HL-60/S4 treated with retinoic acid at 250 ng/mL for 4 days and 3 days (cell line): ENCODE measurements around the gene C20orf202.
"Not testable (repeated sequence)": the region's sequence is repeated elsewhere in the genome, so short reads cannot be mapped to it uniquely, and the experiment has no call there.

ENCODE experiments used
- in situ Hi-C: fragments of 300-500 bp; cut with MboI; formaldehyde crosslinking; loops from 2 replicates; pipeline ENCODE4 v1.7.0; 2022; ENCODE audit warnings: low sequenced_read_pairs

Gene C20orf202

DNA sequence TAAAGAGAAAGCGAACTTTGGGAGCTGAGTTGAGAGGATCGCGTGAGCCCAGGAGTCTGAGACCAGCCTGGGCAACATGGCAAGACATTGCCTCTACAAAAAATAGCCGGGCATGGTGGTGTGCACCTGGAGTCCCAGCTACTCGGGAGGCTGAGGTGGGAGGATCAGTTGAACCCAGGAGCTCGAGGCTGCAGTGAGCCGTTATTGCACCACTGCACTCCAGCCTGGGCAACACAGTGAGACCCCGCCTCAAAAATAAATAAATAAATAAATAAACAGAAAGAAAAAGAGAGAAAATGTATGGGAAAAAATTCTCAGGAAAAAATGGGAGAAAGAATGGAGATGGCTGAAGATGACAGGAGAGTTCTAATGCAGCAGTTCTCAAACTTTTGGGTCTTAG is 2.5 kb downstream of the C20orf202 start:
- in situ Hi-C loops = no loop called here

DNA sequence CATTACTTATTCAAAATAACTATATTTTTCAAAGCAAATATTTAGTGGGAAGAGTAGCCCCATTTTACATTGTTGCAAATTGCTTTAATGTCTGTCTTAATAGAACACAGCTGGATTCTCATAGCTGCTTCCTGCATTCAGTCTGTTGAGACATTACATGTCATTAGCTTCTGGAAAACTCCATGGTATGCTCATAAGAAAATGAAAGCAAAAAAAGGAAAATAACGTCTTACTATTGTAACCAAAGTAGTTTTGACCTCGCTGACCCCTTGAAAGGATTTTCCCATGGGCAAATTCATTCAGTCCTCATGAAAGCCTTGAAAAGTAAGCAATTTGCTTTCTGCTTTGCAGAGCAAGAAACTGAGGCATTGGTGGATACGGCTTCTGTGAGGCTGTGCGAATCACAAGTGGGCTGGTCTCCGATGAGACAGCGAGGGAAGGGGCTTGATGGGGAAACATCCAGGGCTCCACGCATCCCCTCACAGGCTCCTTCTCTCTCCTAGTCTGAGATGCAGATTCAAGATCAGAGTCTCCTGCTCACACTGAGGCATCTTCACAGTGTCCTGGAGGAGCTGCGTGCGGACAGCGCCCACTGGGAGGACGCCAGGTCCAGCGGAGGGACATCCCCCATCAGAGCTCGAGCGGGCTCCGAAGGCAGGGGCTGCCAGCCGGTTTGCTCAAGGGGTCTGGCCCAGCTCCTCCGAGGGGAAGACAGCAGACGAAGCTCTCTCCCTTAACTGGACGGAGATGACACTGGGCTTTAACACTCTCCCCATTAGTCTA is 3.3 kb downstream of the C20orf202 start:
- in situ Hi-C loops = no loop called here

DNA sequence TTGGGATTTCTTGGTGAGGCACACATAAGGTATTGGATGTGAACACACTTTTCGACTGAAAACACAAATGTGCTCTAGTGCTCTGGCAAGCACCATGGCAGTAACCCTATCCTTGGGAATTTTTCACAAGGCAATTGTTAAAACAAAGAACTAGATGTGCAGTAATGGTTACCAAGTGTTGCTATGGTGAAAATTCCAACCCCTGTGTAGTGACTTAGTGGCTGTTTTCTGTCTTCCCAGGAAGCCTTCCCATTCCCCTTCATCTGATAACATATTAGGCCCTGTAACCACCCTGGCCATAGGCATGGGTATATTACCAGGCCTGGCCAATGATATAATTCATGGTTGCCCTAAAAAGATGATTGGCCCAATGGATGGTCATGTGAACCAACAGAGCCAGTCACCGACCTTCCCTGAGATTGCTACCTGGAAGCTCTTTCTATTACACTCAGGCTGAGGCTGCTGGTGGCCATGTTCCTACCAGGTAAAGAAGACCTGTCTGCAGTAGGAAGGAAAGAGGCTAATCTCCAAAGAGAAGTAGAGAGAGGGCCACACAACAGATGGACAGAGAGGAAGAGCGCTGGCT is 4.1 kb downstream of the C20orf202 start:
- in situ Hi-C loops = no loop called here

DNA sequence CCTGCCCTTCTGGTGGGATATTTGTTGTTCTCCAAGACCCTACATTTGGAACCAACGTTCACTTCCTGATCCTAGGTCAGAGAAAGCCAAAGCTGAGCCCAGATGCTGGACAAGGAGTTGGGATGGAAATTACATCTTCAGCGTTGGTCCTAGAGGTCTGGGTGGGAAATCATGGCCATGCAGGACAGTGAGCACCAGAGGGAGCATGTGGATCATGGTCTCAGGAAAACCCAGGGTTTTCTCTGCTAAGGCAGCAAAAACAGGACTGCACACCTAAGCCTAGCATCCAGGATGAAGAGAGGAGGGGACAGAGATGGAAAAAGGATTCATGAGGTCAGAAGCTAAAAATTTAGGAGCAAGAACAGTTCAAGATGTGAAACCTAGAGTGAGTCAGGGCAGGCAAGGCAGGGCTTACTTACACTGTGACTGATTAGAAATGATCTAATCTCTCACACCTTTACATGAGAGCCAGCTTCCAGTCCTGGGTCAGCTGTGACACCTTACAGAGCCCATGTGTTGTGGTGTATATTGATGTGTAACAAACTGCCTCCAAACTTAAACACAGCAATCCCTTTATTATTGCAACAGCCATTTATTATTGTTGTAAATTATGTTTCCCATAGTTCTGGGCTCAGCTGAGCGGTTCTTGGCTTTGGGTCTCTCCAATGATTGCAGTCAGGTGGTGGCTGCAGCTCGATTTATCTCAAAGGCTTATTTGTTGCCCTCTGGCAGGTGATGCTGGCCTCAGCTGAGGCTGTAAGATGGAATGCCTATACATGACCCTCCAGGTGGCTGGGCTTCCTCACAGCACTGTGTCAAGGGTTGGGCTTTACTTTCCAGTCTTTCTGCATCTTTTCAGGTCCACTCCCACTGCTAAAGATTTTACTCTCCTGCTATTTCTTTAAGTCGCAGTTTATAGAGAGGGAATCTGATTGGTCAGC is 6.5 kb downstream of the C20orf202 start:
- in situ Hi-C loops = no loop called here

DNA sequence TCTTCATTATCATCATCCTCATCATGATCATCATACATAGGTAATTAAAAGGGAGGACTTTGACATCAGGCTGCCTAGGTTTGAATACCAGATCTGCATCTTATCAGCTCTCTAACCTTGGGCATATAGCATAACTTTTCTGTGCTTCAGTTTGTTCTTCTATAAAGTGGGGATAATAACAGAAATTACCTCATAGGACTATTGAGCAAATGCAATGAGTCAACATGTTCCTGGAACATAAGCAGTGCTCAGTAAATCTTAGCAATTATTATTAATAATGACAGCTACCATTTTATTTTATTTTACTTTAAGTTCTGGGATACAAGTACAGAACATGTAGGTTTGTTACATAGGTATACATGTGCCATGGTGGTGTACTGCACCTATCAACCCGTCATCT is 7.2 kb downstream of the C20orf202 start:
- in situ Hi-C loops = no loop called here

DNA sequence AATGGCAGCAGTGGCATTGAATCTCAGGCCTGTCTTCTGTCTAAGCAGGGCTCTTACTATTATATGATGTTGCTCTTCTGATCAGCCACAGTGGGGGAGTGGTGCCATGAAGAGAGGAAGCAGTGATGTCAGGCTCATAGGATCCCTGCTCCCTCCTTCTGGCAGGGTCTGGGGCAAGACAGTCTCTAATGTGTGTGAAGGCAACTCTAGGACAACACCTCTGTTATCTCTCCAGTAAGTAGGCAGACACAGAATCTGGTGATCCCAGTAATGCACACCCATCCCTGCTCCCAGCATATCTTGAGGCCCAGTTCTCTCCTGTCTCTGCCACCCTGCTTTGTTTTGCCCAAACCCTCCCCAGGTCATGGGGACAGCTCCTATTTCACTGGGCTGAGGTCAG is 8.8 kb downstream of the C20orf202 start:
- in situ Hi-C loops = no loop called here

DNA sequence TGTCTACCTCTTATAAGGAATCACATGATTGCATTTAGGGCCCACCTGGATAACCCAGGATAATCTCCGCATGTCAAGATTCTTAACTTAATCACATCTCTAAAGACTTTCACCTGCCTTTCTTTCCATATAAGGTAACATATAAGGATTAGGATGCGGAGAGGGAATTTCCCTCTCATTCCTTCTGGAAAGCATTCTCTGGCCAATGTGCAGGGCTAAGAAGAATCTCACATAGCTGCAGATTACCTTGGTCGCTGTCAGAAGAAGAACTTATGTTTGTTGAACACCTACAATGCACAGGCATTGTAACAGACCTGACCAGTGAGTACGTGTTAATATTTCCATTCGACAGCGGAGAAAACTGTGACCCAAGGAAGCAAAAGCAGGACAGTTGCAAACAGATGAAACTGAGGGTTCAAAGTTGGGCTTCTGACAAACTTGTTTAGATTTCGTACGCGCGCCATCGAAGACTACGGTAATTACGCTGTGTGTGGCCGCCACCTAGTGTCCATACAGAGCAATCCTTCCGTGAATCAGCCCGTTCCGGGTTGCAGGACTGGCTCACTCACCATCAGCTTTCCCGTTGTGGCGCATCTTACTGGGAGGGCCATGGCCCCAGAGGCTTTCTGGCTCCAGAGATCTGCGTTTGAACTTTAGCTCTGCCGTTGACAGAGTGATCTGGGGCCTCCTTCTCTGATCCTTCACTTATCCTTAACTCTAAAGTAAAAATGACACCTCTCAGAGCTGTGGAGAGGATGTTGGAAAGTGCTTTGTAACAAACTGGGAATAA is 9.5 kb downstream of the C20orf202 start:
- in situ Hi-C loops = no loop called here

DNA sequence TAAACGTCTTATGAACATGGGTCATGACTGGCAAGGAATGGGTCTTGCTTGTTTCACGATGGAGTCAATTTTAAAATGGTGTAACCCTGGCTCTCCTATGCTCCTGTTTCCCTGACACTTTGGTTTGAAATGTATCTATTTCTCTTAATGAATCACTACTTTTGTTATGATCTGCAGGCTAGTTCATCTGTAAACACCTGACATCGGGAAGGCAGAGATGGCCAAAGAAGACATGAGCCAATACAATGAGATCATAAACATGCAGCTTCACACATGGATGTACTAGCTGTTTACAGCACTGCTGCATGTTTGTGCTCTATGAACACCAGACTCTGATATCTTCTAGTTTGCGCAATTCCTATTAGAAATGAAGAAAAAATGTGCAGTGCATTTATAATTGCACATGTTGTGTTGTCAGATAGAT is 11.6 kb downstream of the C20orf202 start:
- in situ Hi-C loops = no loop called here

DNA sequence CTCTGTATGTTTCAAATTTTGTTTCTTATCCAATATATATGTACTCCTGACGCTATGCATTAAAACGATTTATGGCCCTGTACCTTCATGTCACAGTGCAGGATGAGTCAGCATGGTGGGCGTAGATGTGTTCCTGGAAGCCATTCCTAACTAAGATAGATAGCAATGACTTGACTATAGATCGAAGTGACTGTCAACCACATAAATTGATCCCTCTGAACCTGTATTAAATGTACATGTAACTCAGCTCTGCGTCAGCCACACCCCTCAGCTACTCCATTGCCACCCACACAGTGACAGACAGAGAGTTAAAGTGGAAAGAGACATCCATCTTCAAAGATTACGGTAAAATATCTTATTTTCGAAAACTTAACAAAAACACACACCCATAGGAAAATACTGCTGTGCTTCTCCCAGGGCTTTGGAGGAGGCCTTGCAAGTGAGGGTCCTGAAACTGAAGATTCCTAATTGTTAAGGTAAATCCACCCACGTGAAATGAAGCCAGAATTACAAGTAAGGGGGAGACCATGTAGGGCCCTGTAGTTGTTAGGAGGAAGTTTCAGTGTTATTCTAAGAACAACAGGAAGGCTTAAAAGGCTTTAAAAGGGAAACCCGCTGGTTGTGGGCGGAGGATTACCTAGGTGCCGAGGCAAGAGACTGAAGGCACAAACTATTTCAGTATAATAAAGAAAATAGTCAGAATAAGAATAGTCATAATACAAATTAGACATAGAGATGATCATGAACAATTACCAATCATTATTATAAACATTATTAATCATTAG is 12.3 kb downstream of the C20orf202 start:
- in situ Hi-C loops = no loop called here

DNA sequence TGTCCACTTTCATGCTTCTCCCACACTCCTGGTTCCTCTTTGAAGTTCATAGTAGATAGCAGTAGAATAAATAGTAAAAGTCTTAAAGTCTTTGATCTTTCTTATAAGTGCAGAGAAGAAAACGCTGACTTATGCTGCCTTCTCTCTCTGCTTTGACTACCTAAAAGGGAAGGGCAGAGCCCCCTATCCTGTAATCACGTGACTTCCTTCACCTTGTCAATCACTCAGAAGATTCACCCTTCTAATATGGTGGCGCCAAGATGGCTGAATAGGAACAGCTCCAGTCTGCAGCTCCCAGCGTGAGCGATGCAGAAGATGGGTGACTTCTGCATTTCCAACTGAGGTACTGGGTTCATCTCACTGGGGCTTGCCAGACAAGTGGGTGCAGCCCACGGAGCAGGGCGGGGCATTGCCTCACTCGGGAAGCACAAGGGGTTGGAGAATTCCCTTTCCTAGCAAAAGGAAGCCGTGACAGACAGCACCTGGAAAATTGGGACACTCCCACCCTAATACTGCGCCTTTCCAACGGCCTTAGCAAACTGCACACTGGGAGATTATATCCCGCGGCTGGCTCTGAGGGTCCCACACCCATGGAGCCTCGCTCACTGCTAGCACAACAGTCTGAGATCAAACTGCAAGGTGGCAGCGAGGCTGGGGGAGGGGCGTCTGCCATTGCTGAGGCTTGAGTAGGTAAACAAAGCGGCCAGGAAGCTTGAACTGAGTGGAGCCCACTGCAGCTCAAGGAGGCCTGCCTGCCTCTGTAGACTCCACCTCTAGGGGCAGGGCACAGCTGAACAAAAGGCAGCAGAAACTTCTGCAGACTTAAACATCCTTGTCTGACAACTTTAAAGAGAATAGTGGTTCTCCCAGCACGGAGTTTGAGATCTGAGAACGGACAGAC is 13.5 kb downstream of the C20orf202 start:
- in situ Hi-C loops = not testable (repeated sequence)

DNA sequence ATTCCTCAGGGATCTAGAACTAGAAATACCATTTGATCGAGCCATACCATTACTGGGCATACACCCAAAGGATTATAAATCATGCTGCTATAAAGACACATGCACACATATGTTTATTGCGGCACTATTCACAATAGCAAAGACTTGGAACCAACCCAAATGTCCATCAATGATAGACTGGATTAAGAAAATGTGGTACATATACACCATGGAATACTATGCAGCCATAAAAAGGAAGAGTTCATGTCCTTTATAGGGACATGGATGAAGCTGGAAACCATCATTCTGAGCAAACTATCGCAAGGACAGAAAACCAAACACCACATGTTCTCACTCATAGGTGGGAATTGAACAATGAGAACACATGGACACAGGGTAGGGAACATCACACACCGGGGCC is 19.5 kb downstream of the C20orf202 start:
- in situ Hi-C loops = not testable (repeated sequence)

DNA sequence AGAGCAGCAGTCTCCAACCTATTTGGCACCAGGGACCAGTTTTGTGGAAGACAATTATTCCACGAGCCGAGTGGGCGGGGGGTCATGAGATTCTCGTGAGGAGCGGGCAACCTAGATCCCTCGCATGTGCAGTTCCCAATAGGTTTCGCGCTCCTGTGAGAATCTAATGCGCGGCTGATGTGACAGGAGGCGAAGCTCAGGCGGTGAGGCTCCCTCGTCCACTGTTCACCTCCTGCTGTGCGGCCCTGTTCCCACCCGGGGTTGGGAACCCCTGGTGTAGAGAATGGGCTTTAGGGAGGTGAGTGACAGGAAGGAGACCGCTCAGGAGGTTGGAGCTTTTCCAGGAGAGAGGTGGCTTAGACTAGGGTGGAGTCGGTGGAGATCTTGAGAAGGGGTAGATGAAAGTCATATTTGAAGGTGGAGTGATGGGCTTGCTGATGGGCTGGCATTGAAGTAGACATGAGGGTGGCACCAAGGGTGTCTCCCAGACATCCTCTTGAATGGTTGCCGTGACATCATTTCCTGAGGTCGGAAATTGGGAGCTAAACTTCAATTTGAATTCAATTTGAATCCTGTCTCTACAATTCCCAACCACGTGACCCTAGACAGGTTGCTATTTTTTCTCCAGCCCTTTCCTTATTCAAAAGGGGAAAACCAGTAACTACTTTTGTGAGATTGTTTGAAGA is 21.1 kb downstream of the C20orf202 start:
- in situ Hi-C loops = no loop called here

DNA sequence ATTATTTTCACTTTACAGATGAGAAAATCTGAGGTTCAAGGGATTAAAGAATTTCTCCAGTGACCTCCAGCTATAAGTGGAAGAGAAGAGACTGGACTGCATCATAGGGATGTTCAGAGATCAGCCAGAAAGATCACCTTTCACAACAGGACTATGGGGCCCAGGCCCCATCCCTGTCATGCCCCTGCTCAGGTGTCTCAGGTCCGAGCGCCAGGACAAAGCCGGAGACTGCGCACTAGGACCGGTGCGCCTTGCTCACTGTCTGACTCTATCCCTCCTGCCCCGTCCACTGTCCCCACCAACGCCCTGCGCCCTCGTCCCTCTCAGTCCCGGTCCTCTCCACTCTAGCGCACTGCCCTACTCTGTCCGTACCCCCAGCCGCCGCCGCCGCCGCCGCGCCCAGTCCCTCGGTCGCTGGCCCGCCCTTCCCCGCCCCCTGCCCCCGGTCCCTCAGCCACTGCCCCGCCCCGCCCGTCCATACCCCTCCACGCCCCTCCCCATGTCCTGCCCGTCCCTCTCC is 22.1 kb downstream of the C20orf202 start:
- in situ Hi-C loops = no loop called here

DNA sequence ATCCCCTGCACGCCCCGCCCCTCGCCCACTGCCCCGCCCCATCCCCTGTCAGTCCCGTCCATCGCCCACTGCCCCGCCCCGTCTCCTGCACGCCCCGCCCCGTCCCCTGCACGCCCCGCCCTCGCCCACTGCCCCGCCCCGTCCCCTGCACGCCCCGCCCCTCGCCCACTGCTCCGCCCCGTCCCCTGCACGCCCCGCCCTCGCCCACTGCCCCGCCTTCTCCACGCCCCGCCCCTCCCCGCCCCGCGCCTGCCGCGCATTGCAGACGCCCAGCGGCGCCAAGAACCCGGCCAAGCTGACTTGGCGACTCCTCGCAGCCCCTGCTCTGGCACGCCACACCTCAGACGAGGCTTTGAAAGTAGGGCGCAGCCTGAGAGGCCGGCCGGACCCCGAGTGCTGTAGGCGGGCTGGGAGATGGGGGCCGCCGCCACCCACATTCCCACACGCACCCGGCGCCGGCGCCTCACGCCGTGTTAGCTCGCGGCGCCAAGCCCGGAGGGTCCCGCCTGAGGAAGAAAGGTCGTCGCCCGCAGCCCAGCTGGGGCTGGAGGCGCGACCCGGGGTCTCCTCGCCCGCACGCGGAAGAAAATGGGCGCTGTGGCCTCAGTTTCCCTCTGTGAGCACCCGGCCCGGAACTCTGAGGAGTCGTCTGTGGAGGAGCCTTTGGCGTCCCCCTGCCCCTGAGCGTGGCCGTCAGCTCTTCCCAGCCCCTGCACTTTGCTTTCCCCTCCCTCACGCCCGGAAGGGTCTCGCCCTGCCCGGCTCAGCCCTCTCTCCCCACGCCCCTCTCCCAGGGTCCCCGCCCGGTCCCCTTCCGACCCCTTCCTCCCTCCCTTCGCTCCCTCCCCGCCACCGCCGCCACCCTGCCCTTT is 22.8 kb downstream of the C20orf202 start, which contains the start of gene RAD21L1:
RAD21L1 (plus strand) TSS at position 262 of the 872 bp plus-strand sequence. CDS start 2,410 bp downstream, outside the sequence.
- in situ Hi-C loops = no loop called here

DNA sequence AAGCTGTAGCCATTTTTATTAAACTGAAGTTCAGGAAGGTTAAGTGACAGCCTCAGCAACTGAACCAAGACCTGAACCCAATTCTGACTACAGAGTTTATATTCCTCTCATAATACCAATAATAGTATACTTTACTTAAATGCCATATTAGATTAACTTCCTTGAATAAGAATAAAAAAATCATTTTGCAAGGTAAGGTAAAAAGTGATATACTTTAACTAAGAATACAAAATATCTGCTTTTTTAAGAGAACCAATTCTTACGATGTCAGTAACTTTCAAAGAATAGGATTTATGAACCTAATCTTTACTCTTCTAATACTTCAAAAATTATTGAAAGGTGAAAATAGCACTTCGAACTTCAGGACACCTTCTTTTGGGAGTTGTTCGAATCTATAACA is 26.3 kb downstream of the C20orf202 start:
- in situ Hi-C loops = no loop called here

DNA sequence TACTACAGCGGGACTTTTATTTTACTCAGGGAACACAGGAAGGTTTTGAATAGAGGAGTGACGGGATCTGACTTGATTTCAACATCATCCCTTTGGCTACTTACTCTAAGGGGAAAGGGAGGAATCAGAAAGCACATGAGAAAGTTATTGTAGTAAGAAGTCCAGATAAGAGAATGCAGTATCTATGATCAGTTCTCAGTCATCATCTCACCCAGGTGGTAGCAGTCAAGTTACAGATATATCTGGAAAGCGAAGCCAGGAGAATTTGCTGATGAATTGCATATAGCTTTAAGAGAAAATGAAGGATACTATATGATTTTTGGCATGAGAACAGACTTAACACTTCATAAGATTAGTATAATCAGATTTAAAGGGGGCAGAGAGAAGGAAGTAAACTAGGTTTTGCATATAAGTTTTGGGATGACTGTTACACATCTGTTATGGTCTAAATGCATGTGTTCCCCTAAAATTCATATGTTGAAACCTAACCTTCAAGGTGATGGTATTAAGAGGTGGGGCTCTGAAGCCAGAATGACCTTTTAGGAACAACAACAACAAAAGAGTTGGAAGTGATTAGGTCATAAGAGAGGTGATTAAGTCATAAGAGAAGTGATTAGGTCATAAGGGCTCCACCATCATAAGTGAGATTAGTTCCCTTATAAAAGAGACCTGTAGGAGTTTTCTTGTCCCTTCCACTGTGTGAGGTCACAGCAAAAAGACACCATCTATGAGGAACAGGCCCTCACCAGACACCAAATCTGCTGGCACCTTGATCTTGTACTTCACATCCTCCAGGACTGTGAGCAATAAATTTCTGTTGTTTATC is 29.2 kb downstream of the C20orf202 start:
- in situ Hi-C loops = no loop called here
